HG02642 (cell line): ENCODE results near the gene MGP.

Experiments used
- ATAC-seq: cut with Tn5 transposase; IDR thresholded peaks from one replicate; pipeline ENCODE4 v1.9.1; 2021; ENCODE audit warnings: mild to moderate bottlenecking; ENCODE audit not compliant: unreplicated experiment, poor library complexity

MGP gene

DNA sequence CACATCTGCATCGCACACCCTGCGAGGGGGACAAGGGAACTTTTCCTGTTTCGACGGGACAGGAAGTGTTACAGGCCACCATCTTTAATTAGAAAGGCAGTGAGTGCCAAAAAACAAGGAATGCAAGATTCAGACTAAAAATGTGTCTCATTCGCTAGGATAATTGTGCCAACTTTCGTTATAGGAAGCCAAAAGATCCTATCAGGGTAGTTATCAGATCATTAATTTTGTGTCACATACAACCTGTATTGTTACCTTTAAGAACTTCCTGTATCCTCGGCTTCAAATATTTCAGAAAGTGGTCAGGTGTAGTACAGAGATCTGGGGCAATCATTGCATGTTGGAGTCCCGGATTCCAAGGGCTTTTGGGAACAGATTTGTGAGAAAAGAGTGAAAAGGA lies 19.2 kb upstream of the MGP start:
- ATAC-seq: no peak

DNA sequence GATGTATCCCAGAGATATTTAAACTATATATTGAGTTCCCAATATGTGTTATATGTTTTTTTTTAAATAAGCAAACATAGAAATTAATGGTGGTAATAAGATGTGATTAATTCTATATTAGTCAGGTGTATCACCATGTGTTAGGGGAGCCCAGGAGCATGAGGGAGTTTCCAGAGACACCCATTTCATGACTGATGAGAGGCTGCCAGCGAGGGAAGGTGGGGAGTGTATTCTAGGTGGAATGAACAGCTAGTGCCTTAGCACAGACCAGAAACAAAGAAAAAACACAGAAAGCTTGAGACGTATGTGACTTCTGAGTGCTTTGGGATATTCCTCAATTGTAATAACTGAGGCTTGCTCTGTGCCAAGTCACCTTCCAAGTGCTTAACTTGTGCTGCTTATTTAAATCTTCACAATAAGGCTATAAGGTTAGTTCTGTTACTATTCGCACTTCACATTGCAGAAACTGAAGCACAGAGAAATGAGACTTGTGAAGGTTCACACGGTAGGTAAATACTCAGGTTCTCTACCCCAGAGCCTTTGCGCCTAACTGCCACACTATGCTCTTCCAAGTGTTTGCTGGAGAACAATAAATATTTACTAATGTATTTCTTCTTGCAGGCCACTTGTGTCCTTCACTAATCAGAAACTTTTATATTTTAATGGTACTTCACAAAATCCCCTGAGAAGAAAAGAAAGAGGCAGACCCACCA lies 17.9 kb upstream of the MGP start:
- ATAC-seq: no peak

DNA sequence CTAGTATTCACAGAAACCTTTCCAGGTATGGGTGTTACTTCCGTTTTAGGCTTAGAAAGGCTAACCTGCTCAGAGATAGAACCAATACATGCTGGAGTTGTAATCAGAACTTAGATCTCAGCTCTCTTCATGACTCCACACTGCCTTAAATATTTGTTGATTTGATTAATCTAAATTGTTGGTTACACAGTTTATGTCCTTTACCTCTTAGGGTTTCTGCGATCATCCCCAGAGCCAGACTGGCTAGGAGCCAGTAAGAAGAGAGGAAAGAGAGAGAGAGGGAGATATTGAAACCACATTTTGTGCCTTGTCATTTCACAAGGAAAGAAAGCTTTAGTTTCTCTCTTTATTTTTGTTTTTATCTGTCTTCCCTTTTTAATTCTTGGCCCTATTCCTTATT lies 16.8 kb upstream of the MGP start:
- ATAC-seq: no peak

DNA sequence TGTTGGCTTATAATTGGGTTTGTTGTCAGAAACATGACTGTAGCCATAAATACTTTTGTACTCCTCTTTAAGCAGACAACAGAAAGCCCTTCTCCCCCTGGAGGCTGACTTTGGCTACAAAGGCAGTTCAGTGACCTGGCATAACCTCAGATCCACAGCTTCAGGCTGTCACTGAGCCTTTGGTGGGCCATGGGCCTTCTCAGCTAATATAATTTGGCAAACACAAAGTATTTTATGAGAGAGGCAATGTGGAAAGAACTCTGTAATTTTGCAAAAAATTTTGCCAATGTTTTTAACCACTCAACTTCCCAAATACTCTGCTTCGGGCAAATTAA lies 15.5 kb upstream of the MGP start:
- ATAC-seq: no peak

- ATAC-seq: no peak
Measured at GRCh38 chr12:14900521-14901227, 15.0 kb upstream of the MGP start.

DNA sequence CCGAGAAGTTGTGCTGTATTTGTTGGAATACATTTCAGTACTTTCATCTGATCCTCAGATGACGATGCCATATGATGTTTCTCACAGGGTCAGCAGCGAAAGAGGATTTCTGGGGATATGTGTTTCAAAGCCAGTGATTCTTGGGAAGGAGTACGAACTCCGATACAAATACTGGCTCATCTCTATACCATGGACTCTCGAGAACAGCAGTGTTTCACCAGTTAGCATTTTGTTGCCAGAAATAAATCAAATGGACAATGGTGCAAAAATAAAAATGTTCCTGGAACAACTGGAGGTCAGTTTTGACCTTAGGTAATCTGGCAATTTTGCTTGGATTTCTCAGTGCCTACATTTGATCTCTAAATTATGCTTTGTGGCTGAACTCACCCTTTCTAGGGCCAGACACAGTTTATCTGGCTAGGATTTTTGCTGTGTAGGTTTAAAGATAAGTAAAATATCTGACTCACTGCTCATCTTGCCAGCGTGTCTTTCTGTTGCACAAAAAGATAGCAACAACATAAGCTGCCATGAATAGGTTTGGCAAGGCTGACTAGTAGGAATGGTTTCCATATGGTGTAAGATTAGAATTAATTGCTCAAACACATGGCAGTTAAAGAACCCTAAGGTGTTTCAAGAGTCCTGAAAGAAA lies 11.0 kb upstream of the MGP start:
- ATAC-seq: no peak

DNA sequence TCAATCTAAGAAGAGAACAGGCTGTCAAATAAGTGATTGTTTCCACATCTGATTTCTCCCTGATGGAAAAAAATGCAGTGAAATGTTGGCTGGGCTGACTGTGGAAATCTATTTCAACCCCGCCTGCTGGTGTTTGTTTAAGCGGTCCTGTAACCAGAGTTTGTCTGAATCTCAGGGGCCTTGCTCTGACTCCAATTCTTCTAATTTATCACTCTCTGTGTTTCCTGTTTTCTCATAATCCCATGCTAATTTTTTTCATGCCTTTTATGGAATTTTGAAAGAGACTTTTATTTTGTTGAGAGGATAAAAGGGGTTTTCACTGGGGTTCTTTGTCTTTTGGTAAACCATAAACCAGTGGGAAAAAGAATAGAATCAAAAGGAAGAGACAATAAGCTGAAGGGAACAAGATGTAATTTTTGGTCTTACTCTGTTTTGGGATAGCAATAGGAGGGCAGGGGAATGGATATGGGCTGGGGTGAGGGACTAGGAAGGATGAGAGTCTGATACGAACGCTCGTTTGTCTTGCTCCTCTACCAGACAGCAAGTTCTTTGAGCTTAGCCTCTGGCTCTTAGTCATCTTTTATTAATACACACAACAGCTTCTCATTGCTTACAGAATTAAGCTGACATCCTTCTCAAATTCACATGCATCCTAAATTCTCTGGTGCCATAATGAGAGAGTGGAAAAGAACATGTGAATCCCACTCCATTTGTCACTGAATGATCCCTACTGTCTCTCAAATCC lies 8.0 kb upstream of the MGP start:
- no peak for ATAC-seq

- no peak for ATAC-seq
Measured at GRCh38 chr12:14892726-14893505, 7.3 kb upstream of the MGP start.

DNA sequence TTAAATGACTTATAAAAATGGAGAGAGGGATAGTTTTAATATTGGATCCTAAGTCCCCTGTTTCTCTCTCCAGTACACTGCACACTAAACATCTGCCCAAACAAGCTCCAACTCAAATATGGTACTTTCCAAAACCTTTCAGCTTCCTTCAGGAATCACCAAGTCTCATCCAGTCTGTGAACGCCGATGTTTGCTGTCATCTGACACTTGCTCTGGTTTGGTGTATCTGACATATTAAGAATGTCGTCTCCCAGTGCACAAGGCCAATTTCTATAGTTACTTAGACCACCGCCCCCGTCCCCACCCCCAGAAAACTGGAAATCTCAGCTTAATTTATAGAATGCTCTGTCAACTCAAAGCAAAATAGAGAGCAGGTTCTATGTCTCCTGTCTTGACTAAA lies 5.0 kb upstream of the MGP start:
- ATAC-seq: no peak

GRCh38 chr12:14886271-14886670 lies 617 bp upstream of the MGP start:
- no peak for ATAC-seq

GRCh38 chr12:14884458-14884878 lies 1.2 kb downstream of the MGP start:
- ATAC-seq: peak; percentile 98

DNA sequence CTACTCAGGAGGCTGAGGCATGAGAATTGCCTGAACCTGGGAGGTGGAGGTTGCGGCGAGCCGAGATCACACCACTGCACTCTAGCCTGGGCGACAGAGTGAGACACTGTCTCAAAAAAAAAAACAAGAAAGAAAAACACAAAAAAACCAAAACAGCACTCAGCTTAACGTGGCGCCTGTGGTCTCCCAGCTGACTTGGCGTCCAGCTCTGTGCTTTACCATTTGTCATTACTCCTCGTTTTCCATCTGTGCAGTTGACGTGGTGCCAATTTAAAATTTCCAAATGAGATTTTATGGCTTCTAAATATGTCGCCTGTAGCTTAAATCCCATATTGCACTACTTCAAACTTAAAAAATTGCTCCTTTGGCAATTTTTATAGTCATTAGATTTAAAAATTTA lies 2.0 kb downstream of the MGP start:
- ATAC-seq: no peak

DNA sequence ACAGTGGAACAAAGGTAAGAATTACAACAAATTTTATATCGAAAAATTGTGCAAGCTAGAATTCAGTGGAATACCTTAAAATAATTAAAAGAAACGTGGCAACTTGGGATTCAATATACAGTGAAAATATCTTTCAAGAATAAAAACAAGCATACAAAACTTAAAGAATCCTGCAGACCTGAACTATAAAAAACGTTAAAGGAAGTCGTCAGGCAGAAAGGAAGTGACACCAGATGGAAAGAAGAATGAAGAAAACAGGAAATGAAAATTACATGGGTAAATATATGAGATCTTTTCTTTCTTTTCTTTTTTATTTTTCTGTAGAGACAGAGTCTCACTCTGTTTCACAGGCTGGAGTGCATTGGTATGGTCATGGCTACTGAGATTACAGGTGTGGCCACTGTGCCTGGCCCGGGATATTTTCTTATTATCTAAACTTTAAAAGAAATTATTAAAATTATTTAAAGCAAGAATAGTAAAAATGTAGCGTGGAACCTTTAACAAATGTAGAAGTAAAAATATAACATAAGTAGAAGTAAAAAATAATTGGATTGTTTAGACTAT lies 4.7 kb downstream of the MGP start:
- ATAC-seq: no peak

DNA sequence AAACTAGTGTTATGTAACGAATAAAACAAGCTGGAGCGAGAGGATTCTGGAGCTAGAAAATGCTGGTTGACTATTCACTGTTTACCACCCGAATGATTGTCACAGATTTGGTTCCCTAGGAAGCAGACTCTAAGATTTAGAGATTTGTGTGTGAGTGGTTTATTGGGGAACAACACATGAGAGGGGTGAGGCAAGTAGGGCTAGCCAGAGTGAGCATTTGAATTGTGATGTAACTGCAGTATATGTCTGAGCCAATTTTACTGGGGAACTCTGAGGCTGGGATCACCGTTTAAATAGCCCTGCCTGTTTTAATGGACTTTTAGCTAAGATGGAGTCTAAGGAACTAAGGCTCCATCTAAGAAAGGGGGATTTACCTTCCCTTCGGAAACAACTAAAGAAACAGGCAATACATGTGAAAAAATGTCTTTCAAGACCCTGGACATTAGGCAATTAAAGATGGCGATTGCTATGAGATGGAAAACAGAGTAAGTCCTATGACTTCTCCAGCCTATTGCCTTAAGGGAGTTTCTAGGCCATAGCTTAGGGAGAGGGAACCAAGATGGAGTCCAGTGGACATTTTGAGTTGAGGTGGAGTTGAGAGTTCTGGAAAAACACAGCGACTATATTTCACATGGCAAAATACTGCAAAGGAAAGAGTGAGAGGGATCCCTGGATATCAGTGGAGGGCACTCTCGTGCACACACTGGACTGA lies 6.3 kb downstream of the MGP start:
- no peak for ATAC-seq

GRCh38 chr12:14878488-14878887 lies 7.2 kb downstream of the MGP start:
- no peak for ATAC-seq

DNA sequence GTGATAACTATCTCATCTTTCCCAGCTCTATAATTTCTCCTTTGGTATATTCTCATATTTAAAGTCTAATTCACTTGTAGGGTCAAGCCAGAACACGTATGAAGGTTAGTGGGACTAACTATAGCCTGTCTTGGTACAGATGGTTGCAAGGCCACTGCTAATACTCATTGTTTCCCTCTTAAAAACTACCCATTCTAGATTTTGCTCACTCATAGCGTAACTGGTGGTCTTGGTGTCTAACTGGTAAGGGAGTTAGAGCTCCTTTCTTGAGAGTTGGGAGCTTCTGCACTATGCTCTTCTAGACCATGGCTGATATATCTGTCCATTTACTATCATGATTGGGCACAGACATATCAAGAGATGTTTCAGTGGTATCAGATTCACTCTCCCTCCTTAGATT lies 8.8 kb downstream of the MGP start:
- no peak for ATAC-seq

DNA sequence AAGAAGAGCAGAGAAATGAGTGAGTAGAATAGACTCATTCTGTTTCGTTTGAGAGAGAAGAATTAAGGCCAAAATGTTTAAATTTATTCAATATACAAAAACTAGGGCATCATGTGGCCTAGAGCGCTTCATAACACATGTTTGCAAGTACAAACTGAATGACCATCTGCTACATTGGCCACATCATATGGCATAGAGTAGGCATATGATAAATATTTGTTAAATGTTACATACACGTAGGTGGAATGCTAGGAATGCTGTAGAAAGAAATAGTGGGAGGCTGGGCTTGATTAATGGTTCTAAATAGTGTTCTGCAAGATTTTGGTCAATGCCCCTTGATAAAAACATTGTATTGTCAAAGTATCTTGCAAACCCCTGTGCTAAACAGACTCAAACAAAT lies 10.8 kb downstream of the MGP start:
- ATAC-seq: no peak

- ATAC-seq: no peak
Measured at GRCh38 chr12:14873440-14874185, 12.0 kb downstream of the MGP start.

GRCh38 chr12:14871886-14872285 lies 13.8 kb downstream of the MGP start:
- no peak for ATAC-seq
